Measurements from ENCODE around the gene TSPAN3.

DNA sequence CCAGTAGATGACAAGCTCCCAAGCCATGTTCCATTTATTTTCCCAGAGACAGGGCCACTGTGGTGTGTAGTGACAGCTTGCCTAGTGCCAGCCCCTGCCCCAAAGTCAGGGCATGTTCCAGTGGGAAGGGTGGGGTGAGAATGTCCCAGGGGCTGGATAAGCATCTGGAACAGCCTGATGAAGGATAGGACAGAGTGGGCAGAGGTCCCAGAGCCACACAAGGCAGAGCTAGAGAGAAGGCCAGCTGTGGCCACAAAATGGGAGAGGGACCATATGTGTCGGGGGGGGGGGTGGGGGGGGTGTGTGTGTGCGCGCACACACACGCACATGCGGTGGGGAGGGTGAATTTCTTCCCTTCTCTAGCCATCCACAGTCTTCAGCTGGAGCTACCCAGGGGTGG, 27.0 kb upstream of the TSPAN3 start:
- TF ChIP-seq POLR2A (IDR thresholded peaks at IDR 0.05) (no peak), POLR2AphosphoS5 (IDR thresholded peaks at IDR 0.05) (no peak), EP300 (IDR thresholded peaks at IDR 0.05) (no peak)
- TF ChIP-seq, protein P1, sequence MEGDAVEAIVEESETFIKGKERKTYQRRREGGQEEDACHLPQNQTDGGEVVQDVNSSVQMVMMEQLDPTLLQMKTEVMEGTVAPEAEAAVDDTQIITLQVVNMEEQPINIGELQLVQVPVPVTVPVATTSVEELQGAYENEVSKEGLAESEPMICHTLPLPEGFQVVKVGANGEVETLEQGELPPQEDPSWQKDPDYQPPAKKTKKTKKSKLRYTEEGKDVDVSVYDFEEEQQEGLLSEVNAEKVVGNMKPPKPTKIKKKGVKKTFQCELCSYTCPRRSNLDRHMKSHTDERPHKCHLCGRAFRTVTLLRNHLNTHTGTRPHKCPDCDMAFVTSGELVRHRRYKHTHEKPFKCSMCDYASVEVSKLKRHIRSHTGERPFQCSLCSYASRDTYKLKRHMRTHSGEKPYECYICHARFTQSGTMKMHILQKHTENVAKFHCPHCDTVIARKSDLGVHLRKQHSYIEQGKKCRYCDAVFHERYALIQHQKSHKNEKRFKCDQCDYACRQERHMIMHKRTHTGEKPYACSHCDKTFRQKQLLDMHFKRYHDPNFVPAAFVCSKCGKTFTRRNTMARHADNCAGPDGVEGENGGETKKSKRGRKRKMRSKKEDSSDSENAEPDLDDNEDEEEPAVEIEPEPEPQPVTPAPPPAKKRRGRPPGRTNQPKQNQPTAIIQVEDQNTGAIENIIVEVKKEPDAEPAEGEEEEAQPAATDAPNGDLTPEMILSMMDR (IDR thresholded peaks at IDR 0.05) = no peak
